Ovary (tissue), 9 donors: Measurements from ENCODE around the gene NOX3. TPM values are rescaled to one million over a fixed set of nuclear protein-coding genes. Genes with fewer than 3 reads are reported as not detected.

Experiments
- DNase-seq, 5 donors: peaks; one replicate each; pipeline ENCODE4 v3.0.0-alpha.2; 2019 to 2020
- H3K27ac ChIP-seq, 2 donors: fragments of 200-600 bp; one replicate each; pipeline versions ENCODE4 v1.5.1 to v1.8.0; 2019 to 2022
- H3K27me3 ChIP-seq: fragments of 200-600 bp; one replicate; pipeline ENCODE4 v1.8.0; 2022
- H3K36me3 ChIP-seq: fragments of 200-600 bp; sonication (generic); one replicate; pipeline ENCODE4 v1.5.1; 2019
- H3K4me1 ChIP-seq: one replicate; pipeline ENCODE4 v1.8.1; 2013; ENCODE audit warnings: mild to moderate bottlenecking, moderate library complexity; ENCODE audit not compliant: insufficient read depth
- H3K4me3 ChIP-seq: fragments of 200-600 bp; sonication (generic); one replicate; pipeline ENCODE4 v1.5.1; 2017
- H3K9me3 ChIP-seq, 2 donors: fragments of 200-600 bp in 1 of 2; sonication (generic) in 1 of 2; one replicate each; pipeline versions ENCODE4 v1.5.1 to v1.8.1; 2013 to 2019; ENCODE audit warnings: mild to moderate bottlenecking in 1 of 2, moderate library complexity in 1 of 2
- EP300 ChIP-seq: sonication (generic); formaldehyde crosslinking; IDR thresholded peaks from one replicate; pipeline ENCODE4 v1.6.1; 2017; ENCODE audit warnings: antibody characterized with exemption
- POLR2A ChIP-seq: fragments of 450-650 bp; IDR thresholded peaks from one replicate; pipeline ENCODE4 v1.6.1; 2017; ENCODE audit warnings: antibody characterized with exemption, mild to moderate bottlenecking, moderate library complexity
- whole genome bisulfite sequencing, 3 donors: extraction: QIAGEN DNeasy Blood & Tissue Kit in 1 of 3; methylation state at CpG; one replicate each; pipeline versions ENCODE4 v1.1.5 to v1.1.7; 2013 to 2017; 5-methylcytosine and 5-hydroxymethylcytosine counted together
- intact Hi-C, 4 donors: fragments of 100-400 bp; cut with DNase I; formaldehyde crosslinking; loops; one replicate each; pipeline versions ENCODE4 v1.11.0 to v1.15.1; 2022 to 2023
- polyA plus RNA-seq, 2 donors: library from polyadenylated mRNA; stranded (reverse); fragments of 200-250 nt in 1 of 2; fragments of 350-450 nt in 1 of 2; fragmentation: Illumina TruSeq in 1 of 2; extraction: RNeasy Lipid Tissue Mini Kit (QIAGEN cat#74804) in 1 of 2; gene quantifications; one replicate each; pipeline ENCODE4 v1.2.3, GENCODE V29; 2013 to 2014
- total RNA-seq, 7 donors: library from RNA; depleted of rRNA in 2 of 7; stranded (reverse); fragments of >200 nt in 2 of 7; fragmentation: NEBNext Ultra II Directional in 3 of 7; extraction: Animal tissue kit (Norgen Biotek cat#: 25700) in 3 of 7; gene quantifications; one replicate each; pipeline versions ENCODE4 v1.1.0 to v1.2.4, GENCODE V29; 2016 to 2023
- TF ChIP-seq, protein P1 (sequence below), 3 donors: fragments of 450-650 bp in 2 of 3; fragments of 200-600 bp in 1 of 3; IDR thresholded peaks; one replicate each; pipeline versions ENCODE4 v1.5.1 to v1.8.0; 2016 to 2022; ENCODE audit warnings: antibody characterized with exemption in 3 of 3, mild to moderate bottlenecking in 1 of 3
- donor health status: DM: no; HTN: no; CAD: no; lungs with moderate emphysema.
- donor health status: DM: no; HTN: no; CAD: no.
- donor health status: Bipolar disorder and iron deficiency.
- donor health status: DM: yes; HTN: yes; CAD: no.
- donor health status: DM: no; HTN: no; CAD: no.
- donor health status: DM: yes; HTN: yes; CAD: no.

Gene NOX3
- total and polyA plus RNA-seq, 9 donors = not detected

DNA sequence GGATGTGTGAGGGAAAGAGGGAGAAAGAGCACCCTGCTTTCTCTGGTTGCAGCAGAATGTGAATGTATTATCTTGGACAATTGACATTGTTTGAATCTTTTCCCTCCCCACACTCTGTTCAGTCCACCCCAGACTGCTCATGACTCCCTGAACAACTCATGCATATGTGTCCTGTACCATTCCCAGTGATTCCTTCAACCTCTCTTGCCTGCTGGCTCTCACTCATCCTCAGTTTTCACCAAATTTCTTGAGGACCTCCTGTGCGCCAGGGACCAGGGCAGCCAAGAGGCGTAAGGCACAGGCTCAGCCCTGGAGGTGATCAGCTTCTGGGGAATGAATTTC is 5.4 kb downstream of the NOX3 start:
- H3K27ac ChIP-seq = no peak overlapping the region
- intact Hi-C loops = no loop called here
- WGBS, 3 donors = 95 to 100% (median 98%) methylated on average over 2 of the region's 2 CpGs

DNA sequence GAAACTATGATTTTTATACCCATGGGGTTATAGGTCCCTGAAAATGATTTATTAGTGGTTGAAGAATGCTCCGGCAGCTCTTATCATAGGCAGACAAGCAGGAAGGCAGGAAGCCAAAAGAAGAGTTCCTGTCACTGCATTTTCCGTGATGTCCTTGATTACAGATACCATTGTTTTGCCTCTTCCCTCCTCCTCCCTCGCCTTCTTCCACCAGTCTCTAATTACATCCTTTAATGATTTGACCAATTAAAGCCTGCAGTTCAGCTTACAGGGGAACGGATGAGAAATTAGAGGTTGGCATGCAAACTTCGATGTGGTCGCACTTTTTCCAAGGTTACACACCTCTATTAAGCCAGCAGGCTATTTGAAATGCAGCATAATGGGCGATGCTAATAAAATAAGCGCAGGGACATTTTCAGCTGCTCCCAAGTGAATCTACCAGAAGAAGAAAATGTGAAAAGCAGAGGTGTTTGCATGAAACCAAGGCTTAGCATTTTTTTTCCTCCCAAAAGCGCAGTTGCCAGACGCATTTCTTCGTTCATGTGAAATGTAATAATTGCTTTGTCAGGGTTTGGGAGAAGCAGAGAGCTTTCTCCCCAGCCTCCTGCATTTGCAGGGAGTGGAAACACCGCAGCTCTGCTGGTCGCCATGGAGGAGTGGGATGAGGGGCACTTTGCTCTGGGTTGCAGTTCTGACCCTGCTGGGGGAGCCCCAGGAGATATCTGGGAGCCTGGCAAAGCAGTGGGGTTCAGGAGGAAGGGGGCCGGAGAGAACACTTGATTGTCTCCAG is 6.0 kb downstream of the NOX3 start:
- 8 to 18% (median 13%) methylated on average over 14 of the region's 14 CpGs for WGBS, 3 donors
- DNase-seq = no peak

More for the DNA sequence above, 5.4 kb downstream of the NOX3 start:
- Histone ChIP-seq H3K36me3 (no peaks in the 10 kb centered on the region), H3K4me1 (peaks cover 6% of the 10 kb centered on the region), H3K4me3 (no peak overlapping the region), H3K27me3 (no peaks in the 10 kb centered on the region), H3K9me3 (no peaks in the 10 kb centered on the region)
- no peak for DNase-seq
- TF ChIP-seq EP300 (no peak), POLR2A (no peak)
- TF ChIP-seq, protein P1, sequence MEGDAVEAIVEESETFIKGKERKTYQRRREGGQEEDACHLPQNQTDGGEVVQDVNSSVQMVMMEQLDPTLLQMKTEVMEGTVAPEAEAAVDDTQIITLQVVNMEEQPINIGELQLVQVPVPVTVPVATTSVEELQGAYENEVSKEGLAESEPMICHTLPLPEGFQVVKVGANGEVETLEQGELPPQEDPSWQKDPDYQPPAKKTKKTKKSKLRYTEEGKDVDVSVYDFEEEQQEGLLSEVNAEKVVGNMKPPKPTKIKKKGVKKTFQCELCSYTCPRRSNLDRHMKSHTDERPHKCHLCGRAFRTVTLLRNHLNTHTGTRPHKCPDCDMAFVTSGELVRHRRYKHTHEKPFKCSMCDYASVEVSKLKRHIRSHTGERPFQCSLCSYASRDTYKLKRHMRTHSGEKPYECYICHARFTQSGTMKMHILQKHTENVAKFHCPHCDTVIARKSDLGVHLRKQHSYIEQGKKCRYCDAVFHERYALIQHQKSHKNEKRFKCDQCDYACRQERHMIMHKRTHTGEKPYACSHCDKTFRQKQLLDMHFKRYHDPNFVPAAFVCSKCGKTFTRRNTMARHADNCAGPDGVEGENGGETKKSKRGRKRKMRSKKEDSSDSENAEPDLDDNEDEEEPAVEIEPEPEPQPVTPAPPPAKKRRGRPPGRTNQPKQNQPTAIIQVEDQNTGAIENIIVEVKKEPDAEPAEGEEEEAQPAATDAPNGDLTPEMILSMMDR (IDR thresholded peaks at IDR 0.05) = no peak

DNA sequence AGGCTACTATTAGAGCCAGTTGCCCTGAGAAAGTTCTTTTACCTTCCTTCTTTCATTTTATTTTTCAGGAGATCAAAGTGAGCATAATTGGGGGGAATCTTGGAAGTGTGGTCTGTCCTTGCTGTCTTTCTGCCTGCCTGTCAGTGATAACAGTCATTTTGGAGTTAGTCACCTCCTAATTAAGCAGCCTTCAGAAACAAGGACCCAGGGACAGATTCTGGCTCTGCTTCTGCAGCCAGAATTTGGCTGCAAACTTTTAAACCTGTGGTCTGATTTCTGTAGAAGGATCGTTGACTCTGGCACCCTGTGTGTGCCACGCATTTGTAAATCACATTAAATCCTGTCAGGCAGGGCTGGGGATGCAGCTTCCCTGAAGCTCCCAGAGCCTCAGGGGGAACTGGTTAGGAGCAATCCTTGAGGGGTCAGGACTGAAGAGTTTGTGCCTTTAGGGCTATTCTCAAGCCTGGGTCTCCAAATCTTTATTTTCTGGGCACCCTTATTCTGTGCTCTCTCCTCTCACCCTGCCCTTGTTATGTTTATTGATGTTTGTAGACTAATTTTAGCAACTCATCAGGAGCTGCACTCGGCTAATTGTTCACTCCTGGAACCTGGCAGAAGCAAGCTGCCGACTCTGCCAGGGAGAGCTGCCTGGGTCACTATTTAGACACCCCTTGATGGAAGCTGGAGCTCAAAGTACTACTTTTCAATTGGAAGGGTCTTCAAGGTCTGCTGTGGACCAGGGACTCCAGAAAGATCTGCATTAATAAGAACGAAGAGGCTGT is 6.8 kb downstream of the NOX3 start:
- TF ChIP-seq POLR2A (no peak), EP300 (no peak)
- TF ChIP-seq, protein P1 (IDR thresholded peaks at IDR 0.05) = no peak
- H3K27me3 ChIP-seq = no peaks in the 10 kb centered on the region
- H3K9me3 ChIP-seq = no peaks in the 10 kb centered on the region
- no peak overlapping the region for H3K4me3 ChIP-seq
- no peak for DNase-seq
- intact Hi-C loops = no loop called here
- H3K36me3 ChIP-seq = no peaks in the 10 kb centered on the region
- 17 to 23% (median 19%) methylated on average over 5 of the region's 5 CpGs for WGBS, 3 donors
- H3K27ac ChIP-seq = no peak overlapping the region
- H3K4me1 ChIP-seq = peaks cover 6% of the 10 kb centered on the region

More for the DNA sequence above, 6.0 kb downstream of the NOX3 start:
- intact Hi-C loops = no loop called here
- TF ChIP-seq POLR2A (no peak), EP300 (no peak)
- TF ChIP-seq, protein P1 (IDR thresholded peaks at IDR 0.05) = no peak
- H3K36me3 ChIP-seq = no peaks in the 10 kb centered on the region
- peaks cover 6% of the 10 kb centered on the region for H3K4me1 ChIP-seq
- no peak overlapping the region for H3K4me3 ChIP-seq
- no peak overlapping the region for H3K27ac ChIP-seq
- no peaks in the 10 kb centered on the region for H3K9me3 ChIP-seq
- no peaks in the 10 kb centered on the region for H3K27me3 ChIP-seq

DNA sequence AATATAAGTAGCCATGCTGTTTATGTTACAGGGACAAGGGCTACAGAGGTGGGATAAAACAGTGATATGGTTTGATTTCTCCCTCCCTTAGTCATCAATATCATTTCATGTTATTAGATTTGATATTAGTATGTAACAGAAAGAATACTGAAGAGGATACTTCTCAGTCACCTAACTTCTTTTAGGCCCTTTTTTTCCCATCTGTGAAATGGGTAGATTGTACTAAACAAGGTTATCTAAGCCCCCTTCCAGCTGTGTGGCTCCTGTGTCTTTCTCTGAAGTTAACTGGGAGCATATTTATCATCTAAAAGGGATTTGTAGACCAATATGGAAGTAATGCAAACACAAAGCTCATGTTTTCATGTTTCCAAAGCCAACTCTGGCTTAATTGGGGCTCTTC is 7.7 kb downstream of the NOX3 start:
- intact Hi-C loops = no loop called here
- TF ChIP-seq, protein P1 (IDR thresholded peaks at IDR 0.05) = no peak
- TF ChIP-seq EP300 (no peak), POLR2A (no peak)

More for the DNA sequence above, 7.7 kb downstream of the NOX3 start:
- Histone ChIP-seq H3K4me1 (peaks cover 6% of the 10 kb centered on the region), H3K36me3 (no peaks in the 10 kb centered on the region), H3K4me3 (no peak overlapping the region), H3K27me3 (no peaks in the 10 kb centered on the region), H3K9me3 (no peaks in the 10 kb centered on the region), H3K27ac (no peak overlapping the region)
- DNase-seq = no peak
